CD14-positive monocyte (primary cell): ENCODE data around the gene PIP5K1C. TPM values are rescaled to one million over a fixed set of nuclear protein-coding genes. Genes with fewer than 3 reads are reported as not detected.

Experiments used
- DNase-seq, 3 donors: peaks; one replicate each; pipeline ENCODE4 v3.0.0-alpha.2; 2011 to 2022
- H2AFZ ChIP-seq: 2 replicates; pipeline ENCODE4 v1.6.0; 2012; ENCODE audit warnings: mild to moderate bottlenecking, low read depth, low read length, inconsistent platforms; ENCODE audit not compliant: insufficient read depth, poor library complexity, severe bottlenecking
- H3K27ac ChIP-seq, 2 donors: 1 replicate in 1 of 2; 2 replicates in 1 of 2; pipeline ENCODE4 v1.5.1; 2012 to 2013; ENCODE audit warnings: low read length in 2 of 2, control low read depth in 1 of 2, inconsistent platforms in 1 of 2, low read depth in 1 of 2, mild to moderate bottlenecking in 1 of 2
- H3K27me3 ChIP-seq, 2 donors: one replicate each; pipeline versions ENCODE4 v1.6.0 to v1.6.1; 2011 to 2013; ENCODE audit warnings: low read length in 2 of 2; ENCODE audit not compliant: control insufficient read depth in 2 of 2, insufficient read depth in 2 of 2
- H3K36me3 ChIP-seq, 2 donors: replicated peaks in 1 of 2; 1 replicate in 1 of 2; 2 replicates in 1 of 2; pipeline versions ENCODE4 v1.5.1 to v1.6.1; 2012 to 2013; ENCODE audit warnings: low read length in 2 of 2, control low read depth in 1 of 2, inconsistent platforms in 1 of 2, mild to moderate bottlenecking in 1 of 2; ENCODE audit not compliant: insufficient read depth in 2 of 2, control insufficient read depth in 1 of 2
- H3K4me1 ChIP-seq, 2 donors: 1 replicate in 1 of 2; 2 replicates in 1 of 2; pipeline versions ENCODE4 v1.5.1 to v1.6.1; 2012 to 2013; ENCODE audit warnings: low read length in 2 of 2, control low read depth in 1 of 2, inconsistent platforms in 1 of 2, mild to moderate bottlenecking in 1 of 2, moderate library complexity in 1 of 2; ENCODE audit not compliant: insufficient read depth in 2 of 2, control insufficient read depth in 1 of 2
- H3K4me2 ChIP-seq: replicated peaks from 2 replicates; pipeline ENCODE3; 2012; ENCODE audit warnings: low read length, moderate library complexity, mild to moderate bottlenecking; ENCODE audit not compliant: poor library complexity, severe bottlenecking; ENCODE audit errors: extremely low read depth
- H3K4me3 ChIP-seq, 3 experiments: fragments of 200-600 bp in 1 of 3; sonication (generic) in 1 of 3; replicated peaks in 1 of 3; 1 replicate in 2 of 3; 2 replicates in 1 of 3; pipeline ENCODE4 v1.5.1; 2011 to 2013; ENCODE audit warnings: low read length in 3 of 3, mild to moderate bottlenecking in 3 of 3, control low read depth in 2 of 3, low read depth in 2 of 3, inconsistent platforms in 1 of 3, moderate library complexity in 1 of 3
- H3K79me2 ChIP-seq: 2 replicates; pipeline ENCODE4 v1.6.0; 2012; ENCODE audit warnings: mild to moderate bottlenecking, control low read depth, inconsistent platforms, low read length, moderate library complexity; ENCODE audit not compliant: insufficient read depth
- H3K9ac ChIP-seq: 2 replicates; pipeline ENCODE4 v1.6.0; 2017; ENCODE audit warnings: low read length, mild to moderate bottlenecking; ENCODE audit not compliant: insufficient read depth, poor library complexity, severe bottlenecking
- H3K9me3 ChIP-seq, 2 donors: replicated peaks in 1 of 2; 1 replicate in 1 of 2; 2 replicates in 1 of 2; pipeline versions ENCODE4 v1.5.1 to v1.6.1; 2012 to 2013; ENCODE audit warnings: low read length in 2 of 2, control low read depth in 1 of 2; ENCODE audit not compliant: control insufficient read depth in 1 of 2, insufficient read depth in 1 of 2
- H4K20me1 ChIP-seq: 2 replicates; pipeline ENCODE4 v1.6.0; 2012; ENCODE audit warnings: mild to moderate bottlenecking, low read length, control low read depth, moderate library complexity; ENCODE audit not compliant: insufficient read depth
- H3K27ac Mint-ChIP-seq, 7 donors: one replicate each; pipeline ENCODE4 v1.8.0; 2020; ENCODE audit warnings: mild to moderate bottlenecking in 7 of 7, mixed read lengths in 7 of 7, moderate library complexity in 6 of 7, inconsistent platforms in 2 of 7
- H3K27me3 Mint-ChIP-seq, 3 donors: one replicate each; pipeline ENCODE4 v1.8.0; 2021 to 2022; ENCODE audit warnings: low read depth in 3 of 3, mild to moderate bottlenecking in 3 of 3, mixed read lengths in 3 of 3, moderate library complexity in 3 of 3, inconsistent platforms in 1 of 3
- H3K36me3 Mint-ChIP-seq, 2 donors: one replicate each; pipeline ENCODE4 v1.8.0; 2020; ENCODE audit warnings: mixed read lengths in 2 of 2, inconsistent platforms in 1 of 2, mild to moderate bottlenecking in 1 of 2
- H3K4me1 Mint-ChIP-seq: one replicate; pipeline ENCODE4 v1.8.0; 2020; ENCODE audit warnings: mild to moderate bottlenecking, mixed read lengths
- H3K4me3 Mint-ChIP-seq, 2 donors: one replicate each; pipeline ENCODE4 v1.8.0; 2020; ENCODE audit warnings: mild to moderate bottlenecking in 2 of 2, mixed read lengths in 2 of 2, moderate library complexity in 1 of 2
- H3K9me3 Mint-ChIP-seq, 7 donors: one replicate each; pipeline ENCODE4 v1.8.0; 2020 to 2022; ENCODE audit warnings: mixed read lengths in 7 of 7, mild to moderate bottlenecking in 6 of 7, moderate library complexity in 6 of 7, inconsistent platforms in 2 of 7
- CTCF ChIP-seq: fragments of 200-600 bp; IDR thresholded peaks from one replicate; pipeline ENCODE4 v1.8.0; 2022; ENCODE audit warnings: antibody characterized with exemption, mild to moderate bottlenecking
- WGBS: methylation state at CpG from one replicate; pipeline ENCODE4 v1.1.5; 2013; ENCODE audit warnings: missing lambda C conversion rate; ENCODE audit not compliant: insufficient coverage; 5-methylcytosine and 5-hydroxymethylcytosine counted together
- intact Hi-C, 2 donors: fragments of 100-400 bp; cut with micrococcal nuclease; formaldehyde crosslinking; loops; one replicate each; pipeline versions ENCODE4 v1.15.0 to v1.15.1; 2023
- polyA plus RNA-seq, 3 donors: library from polyadenylated mRNA; depleted of rRNA in 1 of 3; unstranded in 2 of 3; stranded (reverse) in 1 of 3; fragments of 300-500 nt in 2 of 3; fragments of >200 nt in 1 of 3; fragmentation: Illumina TruSeq in 2 of 3; gene quantifications; 1 replicate in 2 of 3; 2 replicates in 1 of 3; pipeline ENCODE4 v1.2.3, GENCODE V29; 2012 to 2021

Gene PIP5K1C
- polyA plus RNA-seq, 3 donors = 6.5 to 19.5 (median 10.1) TPM

GRCh38 chr19:3652422-3652821 is 47.8 kb downstream of the PIP5K1C start:
- Histone ChIP-seq H3K4me2 (no peak overlapping the region), H3K36me3 (peaks cover 67 to 74% of the 10 kb centered on the region in 2 donors), H3K4me3 (no peak overlapping the region), H3K27ac (no peak overlapping the region), H4K20me1 (peaks cover 16% of the 10 kb centered on the region), H3K4me1 (no peaks in the 10 kb centered on the region), H3K79me2 (no peaks in the 10 kb centered on the region), H3K9me3 (no peaks in the 10 kb centered on the region), H3K9ac (no peak overlapping the region), H2AFZ (no peak overlapping the region), H3K27me3 (no peaks in the 10 kb centered on the region)
- peaks cover 0 to 6% (median 2%) of the 10 kb centered on the region in 7 donors for H3K9me3 Mint-ChIP-seq
- H3K4me3 Mint-ChIP-seq = no peak overlapping the region
- DNase-seq = no peak
- no peak for TF ChIP-seq CTCF
- H3K36me3 Mint-ChIP-seq = peaks cover 37 to 79% of the 10 kb centered on the region in 2 donors
- 97% methylated on average over 11 of the region's 14 CpGs for WGBS
- intact Hi-C loops = no loop called here
- no peak overlapping the region for H3K27ac Mint-ChIP-seq
- peaks cover 0 to 2% (median 0%) of the 10 kb centered on the region in 3 donors for H3K27me3 Mint-ChIP-seq
- H3K4me1 Mint-ChIP-seq = no peaks in the 10 kb centered on the region

DNA sequence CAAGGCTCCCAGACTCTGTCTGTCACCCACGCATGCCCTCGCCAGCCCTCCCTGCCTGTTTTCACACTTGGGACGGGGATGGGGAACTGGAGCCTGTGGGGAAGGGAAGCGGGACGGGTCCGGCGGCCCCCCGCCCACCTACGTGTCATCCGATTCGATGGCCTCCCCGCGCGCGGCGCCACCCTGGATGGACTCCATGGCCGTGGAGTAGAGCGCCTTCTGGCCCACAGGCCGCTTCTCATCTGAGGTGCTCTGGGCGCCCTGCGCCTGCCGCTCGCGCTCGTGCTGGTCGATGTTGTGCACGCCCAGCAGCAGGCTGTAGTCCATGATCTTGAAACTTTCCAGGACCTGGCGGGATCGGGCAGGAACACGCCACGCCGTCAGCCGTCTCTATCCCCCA is 48.6 kb downstream of the PIP5K1C start:
- Mint-ChIP-seq H3K27ac (peak overlapping the region in 1 of 7 donors; percentile 43), H3K4me3 (no peak overlapping the region), H3K36me3 (peaks cover 31 to 76% of the 10 kb centered on the region in 2 donors), H3K27me3 (peaks cover 0 to 2% (median 0%) of the 10 kb centered on the region in 3 donors), H3K9me3 (no peaks in the 10 kb centered on the region), H3K4me1 (no peaks in the 10 kb centered on the region)
- no peak overlapping the region for H2AFZ ChIP-seq
- TF ChIP-seq CTCF = no peak
- no peaks in the 10 kb centered on the region for H3K9me3 ChIP-seq
- no peak overlapping the region for H3K27ac ChIP-seq
- no peak overlapping the region for H3K9ac ChIP-seq
- no peak for DNase-seq
- no peak overlapping the region for H3K4me2 ChIP-seq
- no peak overlapping the region for H3K4me3 ChIP-seq
- WGBS = 98% methylated on average over 33 of the region's 33 CpGs
- H3K4me1 ChIP-seq = no peaks in the 10 kb centered on the region
- H3K36me3 ChIP-seq = peaks cover 65 to 67% of the 10 kb centered on the region in 2 donors
- peaks cover 10% of the 10 kb centered on the region for H4K20me1 ChIP-seq
- no peaks in the 10 kb centered on the region for H3K79me2 ChIP-seq
- no peaks in the 10 kb centered on the region for H3K27me3 ChIP-seq
- intact Hi-C loops = no loop called here
